Measurements from ENCODE around the gene MCOLN1. TPM values are rescaled to one million over a fixed set of nuclear protein-coding genes. Genes with fewer than 3 reads are reported as not detected.
A peak's percentile ranks its signal among the peaks of the same experiment; 100 is the strongest.

MCOLN1 gene
- total and polyA plus RNA-seq, 2 donors (not counting 3 experiments of a cell fraction or from before 2014, with no cell fraction given), result 23.0 to 60.9 TPM

DNA sequence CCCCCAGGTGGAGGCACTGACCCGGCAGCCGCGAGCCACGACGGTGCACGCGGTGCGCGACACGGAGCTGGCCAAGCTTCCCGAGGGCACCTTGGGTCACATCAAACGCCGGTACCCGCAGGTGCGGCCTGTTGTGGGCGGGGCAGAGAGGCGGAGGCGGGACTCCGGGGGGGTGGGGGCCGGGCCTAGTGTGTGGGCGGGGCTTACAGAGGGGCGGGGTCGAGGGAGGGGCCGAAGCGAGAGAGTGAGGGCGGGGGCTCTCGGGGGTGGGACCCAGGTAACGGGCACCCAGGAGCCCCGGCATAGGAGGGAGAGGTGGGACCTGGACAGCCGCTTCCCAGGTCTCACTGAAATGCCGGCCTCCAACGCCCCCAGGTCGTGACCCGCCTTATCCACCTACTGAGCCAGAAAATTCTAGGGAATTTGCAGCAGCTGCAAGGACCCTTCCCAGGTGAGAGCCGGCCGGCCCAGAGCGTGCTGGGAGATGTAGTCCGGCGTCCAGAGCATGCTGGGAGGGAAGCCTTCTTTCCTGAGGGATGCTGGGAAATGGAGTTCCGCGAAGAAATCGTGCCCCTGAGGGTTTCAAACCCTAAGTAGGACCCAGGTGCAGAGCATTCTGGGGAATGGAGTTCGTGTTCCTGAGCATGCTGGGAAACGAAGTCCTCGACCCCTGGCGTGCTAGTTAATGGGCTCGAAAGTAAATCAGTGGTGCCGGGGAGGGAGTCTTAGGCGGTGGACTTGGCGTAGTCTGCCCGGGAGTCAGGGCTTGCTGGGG lies 28.8 kb downstream of the MCOLN1 start:
- no peak overlapping the region for H3K9ac ChIP-seq (replicated peaks; ENCODE audit: extremely low read depth, insufficient read depth, low read length)
- dilution Hi-C loops (cut with MboI; ENCODE audit: extremely low pct_ligation_motif_present, low sequenced_read_pairs), result no loop called here
- H3K36me3 ChIP-seq (ENCODE audit: control insufficient read depth in 2 of 2, extremely low read depth in 1 of 2, insufficient read depth in 2 of 2, low read length in 2 of 2), result peaks cover 0 to 25% of the 10 kb centered on the region in 2 experiments
- ChIA-PET CTCF (no interaction called here), POLR2A (no interaction called here)
- H4K20me1 ChIP-seq (replicated peaks; ENCODE audit: control insufficient read depth, extremely low read depth, insufficient read depth, low read length), result no peaks in the 10 kb centered on the region
- no peak overlapping the region for H3K4me3 ChIP-seq (replicated peaks in 1 of 3; ENCODE audit: insufficient read depth in 1 of 3, low read depth in 1 of 3, low read length in 3 of 3)
- FAIRE-seq (no peak), DNase-seq (ENCODE audit: low read depth, low spot score) (peak; percentile 35)
- H3K27ac ChIP-seq (ENCODE audit: insufficient read depth, low read depth, low read length), result no peak overlapping the region
- no peaks in the 10 kb centered on the region for H3K4me1 ChIP-seq (ENCODE audit: control insufficient read depth, extremely low read depth, insufficient read depth, low read length)
- H3K9me1 ChIP-seq (replicated peaks; ENCODE audit: control insufficient read depth, extremely low read depth, insufficient read depth, low read length), result no peaks in the 10 kb centered on the region
- TF ChIP-seq, protein P1, sequence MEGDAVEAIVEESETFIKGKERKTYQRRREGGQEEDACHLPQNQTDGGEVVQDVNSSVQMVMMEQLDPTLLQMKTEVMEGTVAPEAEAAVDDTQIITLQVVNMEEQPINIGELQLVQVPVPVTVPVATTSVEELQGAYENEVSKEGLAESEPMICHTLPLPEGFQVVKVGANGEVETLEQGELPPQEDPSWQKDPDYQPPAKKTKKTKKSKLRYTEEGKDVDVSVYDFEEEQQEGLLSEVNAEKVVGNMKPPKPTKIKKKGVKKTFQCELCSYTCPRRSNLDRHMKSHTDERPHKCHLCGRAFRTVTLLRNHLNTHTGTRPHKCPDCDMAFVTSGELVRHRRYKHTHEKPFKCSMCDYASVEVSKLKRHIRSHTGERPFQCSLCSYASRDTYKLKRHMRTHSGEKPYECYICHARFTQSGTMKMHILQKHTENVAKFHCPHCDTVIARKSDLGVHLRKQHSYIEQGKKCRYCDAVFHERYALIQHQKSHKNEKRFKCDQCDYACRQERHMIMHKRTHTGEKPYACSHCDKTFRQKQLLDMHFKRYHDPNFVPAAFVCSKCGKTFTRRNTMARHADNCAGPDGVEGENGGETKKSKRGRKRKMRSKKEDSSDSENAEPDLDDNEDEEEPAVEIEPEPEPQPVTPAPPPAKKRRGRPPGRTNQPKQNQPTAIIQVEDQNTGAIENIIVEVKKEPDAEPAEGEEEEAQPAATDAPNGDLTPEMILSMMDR (IDR thresholded peaks at IDR 0.05; ENCODE audit: extremely low read depth in 1 of 2, insufficient read depth in 1 of 2, low read depth in 1 of 2, low read length in 2 of 2), result no peak
- TF ChIP-seq, protein P2, sequence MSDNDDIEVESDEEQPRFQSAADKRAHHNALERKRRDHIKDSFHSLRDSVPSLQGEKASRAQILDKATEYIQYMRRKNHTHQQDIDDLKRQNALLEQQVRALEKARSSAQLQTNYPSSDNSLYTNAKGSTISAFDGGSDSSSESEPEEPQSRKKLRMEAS (IDR thresholded peaks at IDR 0.05; ENCODE audit: insufficient read depth, insufficient read length), result no peak
- TF ChIP-seq POLR2AphosphoS5 (IDR thresholded peaks at IDR 0.05; ENCODE audit: insufficient read depth, low read depth, low read length) (no peak), POLR2A (IDR thresholded peaks at IDR 0.05; ENCODE audit: low read depth, low read length) (no peak), FOS (IDR thresholded peaks at IDR 0.05; ENCODE audit: borderline replicate concordance, insufficient read depth, low read length) (no peak), EZH2 (IDR thresholded peaks at IDR 0.05; ENCODE audit: borderline replicate concordance, low read depth, low read length, severe bottlenecking) (no peak), GATA2 (IDR thresholded peaks at IDR 0.05; ENCODE audit: insufficient read depth, insufficient read length, low read depth, low read length) (no peak), JUN (IDR thresholded peaks at IDR 0.05; ENCODE audit: borderline replicate concordance, insufficient read depth, insufficient read length, low read depth) (no peak), MYC (IDR thresholded peaks at IDR 0.05; ENCODE audit: low read depth, low read length) (no peak)
- no TSS peak for BruUV-seq (replicated peaks)
- no peak overlapping the region for H3K4me2 ChIP-seq (ENCODE audit: insufficient read depth, low read length)
- intact Hi-C loops (cut with micrococcal nuclease), result no loop called here
- no peak overlapping the region for H2AFZ ChIP-seq (ENCODE audit: low read depth, low read length)
- no peaks in the 10 kb centered on the region for H3K79me2 ChIP-seq (ENCODE audit: control insufficient read depth, insufficient read depth, low read length)
- no peaks in the 10 kb centered on the region for H3K27me3 ChIP-seq (ENCODE audit: control insufficient read depth in 2 of 2, insufficient read depth in 2 of 2, low read length in 2 of 2)
- H3K9me3 ChIP-seq (replicated peaks; ENCODE audit: control insufficient read depth, insufficient read depth, low read length), result no peaks in the 10 kb centered on the region
